Endothelial cell of umbilical vein (primary cell): ENCODE measurements around the gene OR52E1. TPM values are rescaled to one million over a fixed set of nuclear protein-coding genes. Genes with fewer than 3 reads are reported as not detected.

Source experiments
- Bru-seq: library from RNA; stranded (reverse); fragments of 400-500 nt; gene quantifications from one replicate; lab custom pipeline; 2021; lab: Mats Ljungman, UMichigan
- BruChase-seq, 2 experiments: library from RNA; stranded (reverse); fragments of 400-500 nt; gene quantifications; one replicate each; lab custom pipeline; 2021; lab: Mats Ljungman, UMichigan
- BruUV-seq: library from RNA; stranded (reverse); fragments of 400-500 nt; replicated peaks from 2 replicates; lab custom pipeline; 2021; lab: Mats Ljungman, UMichigan
- CTCF ChIA-PET: fragments of 300-600, 350-600 bp; sonication (Branson Sonifier 250); formaldehyde crosslinking; loops from one replicate; lab custom pipeline; 2021; ENCODE audit warnings: antibody characterized with exemption, inconsistent platforms; lab: Charles Lee
- POLR2A ChIA-PET: fragments of 300-600, 350-600 bp; sonication (Branson Sonifier 250); formaldehyde crosslinking; loops from one replicate; lab custom pipeline; 2021; ENCODE audit warnings: antibody characterized with exemption, inconsistent platforms; lab: Charles Lee
- DNase-seq: peaks from one replicate; pipeline ENCODE4 v3.0.0-alpha.2; 2011; ENCODE audit warnings: low read depth, low spot score
- FAIRE-seq: peaks from 2 replicates; lab custom pipeline; 2011; peaks lifted over from hg19 to GRCh38; lab: Jason Lieb, UNC
- H2AFZ ChIP-seq: 2 replicates; pipeline ENCODE4 v1.6.0; 2012; ENCODE audit warnings: low read depth, low read length, control low read depth, inconsistent platforms
- H3K27ac ChIP-seq: 2 replicates; pipeline ENCODE4 v1.5.1; 2011; ENCODE audit warnings: low read depth, mild to moderate bottlenecking, control low read depth, low read length, moderate library complexity; ENCODE audit not compliant: insufficient read depth
- H3K27me3 ChIP-seq, 2 experiments: 2 replicates each; pipeline versions ENCODE4 v1.6.0 to v1.6.1; 2011; ENCODE audit warnings: low read length in 2 of 2, mixed read lengths in 1 of 2; ENCODE audit not compliant: control insufficient read depth in 2 of 2, insufficient read depth in 2 of 2
- H3K36me3 ChIP-seq, 2 experiments: 2 replicates in 1 of 2; 3 replicates in 1 of 2; pipeline ENCODE4 v1.5.1; 2011; ENCODE audit warnings: low read length in 2 of 2, mild to moderate bottlenecking in 1 of 2, moderate library complexity in 1 of 2; ENCODE audit not compliant: control insufficient read depth in 2 of 2, insufficient read depth in 2 of 2; ENCODE audit errors: extremely low read depth in 1 of 2
- H3K4me1 ChIP-seq: 3 replicates; pipeline ENCODE4 v1.5.1; 2011; ENCODE audit warnings: mild to moderate bottlenecking, low read length; ENCODE audit not compliant: control insufficient read depth, insufficient read depth; ENCODE audit errors: extremely low read depth
- H3K4me2 ChIP-seq: 2 replicates; pipeline ENCODE4 v1.6.1; 2011; ENCODE audit warnings: low read length, control low read depth, mixed read lengths; ENCODE audit not compliant: insufficient read depth
- H3K4me3 ChIP-seq, 3 experiments: fragments of 200-600 bp in 1 of 3; sonication (generic), shearing (Covaris generic) in 1 of 3; replicated peaks in 1 of 3; 2 replicates each; pipeline ENCODE4 v1.5.1; 2011 to 2016; ENCODE audit warnings: control low read depth in 3 of 3, low read length in 3 of 3, mild to moderate bottlenecking in 2 of 3, inconsistent platforms in 1 of 3, low read depth in 1 of 3, moderate library complexity in 1 of 3; ENCODE audit not compliant: insufficient read depth in 1 of 3
- H3K79me2 ChIP-seq: 2 replicates; pipeline ENCODE4 v1.6.0; 2012; ENCODE audit warnings: low read length, inconsistent platforms; ENCODE audit not compliant: control insufficient read depth, insufficient read depth
- H3K9ac ChIP-seq: replicated peaks from 2 replicates; pipeline ENCODE3; 2011; ENCODE audit warnings: low read length, control low read depth; ENCODE audit not compliant: insufficient read depth; ENCODE audit errors: extremely low read depth
- H3K9me1 ChIP-seq: replicated peaks from 3 replicates; pipeline ENCODE4 v1.6.0; 2011; ENCODE audit warnings: mild to moderate bottlenecking, low read length; ENCODE audit not compliant: control insufficient read depth, insufficient read depth; ENCODE audit errors: extremely low read depth
- H3K9me3 ChIP-seq: replicated peaks from 2 replicates; pipeline ENCODE4 v1.5.1; 2012; ENCODE audit warnings: low read length, inconsistent platforms; ENCODE audit not compliant: control insufficient read depth, insufficient read depth
- H4K20me1 ChIP-seq: replicated peaks from 2 replicates; pipeline ENCODE3; 2011; ENCODE audit warnings: mild to moderate bottlenecking, low read length; ENCODE audit not compliant: control insufficient read depth, insufficient read depth; ENCODE audit errors: extremely low read depth
- CTCF ChIP-seq, 2 donors: IDR thresholded peaks; 1 replicate in 1 of 2; 2 replicates in 1 of 2; pipeline ENCODE4 v1.5.1; 2011; ENCODE audit warnings: low read length in 2 of 2, mild to moderate bottlenecking in 2 of 2, moderate library complexity in 2 of 2, control low read depth in 1 of 2, inconsistent platforms in 1 of 2, low read depth in 1 of 2; ENCODE audit not compliant: insufficient read depth in 1 of 2; ENCODE audit errors: extremely low read depth in 1 of 2
- EZH2 ChIP-seq: IDR thresholded peaks from 2 replicates; pipeline ENCODE4 v1.6.1; 2012; ENCODE audit warnings: borderline replicate concordance, low read depth, mild to moderate bottlenecking, moderate library complexity, low read length, inconsistent platforms; ENCODE audit not compliant: severe bottlenecking
- FOS ChIP-seq: IDR thresholded peaks from 2 replicates; pipeline ENCODE4 v1.6.1; 2011; ENCODE audit warnings: mild to moderate bottlenecking, low read length, moderate library complexity, borderline replicate concordance; ENCODE audit not compliant: insufficient read depth
- GATA2 ChIP-seq: IDR thresholded peaks from 2 replicates; pipeline ENCODE4 v1.7.0; 2011; ENCODE audit warnings: low read depth, mild to moderate bottlenecking, moderate library complexity, mixed read lengths, low read length; ENCODE audit not compliant: insufficient read length, insufficient read depth
- JUN ChIP-seq: IDR thresholded peaks from 2 replicates; pipeline ENCODE4 v1.6.1; 2011; ENCODE audit warnings: borderline replicate concordance, low read depth; ENCODE audit not compliant: insufficient read length, insufficient read depth
- POLR2A ChIP-seq: IDR thresholded peaks from 2 replicates; pipeline ENCODE4 v1.6.1; 2012; ENCODE audit warnings: low read depth, mild to moderate bottlenecking, control low read depth, low read length
- POLR2AphosphoS5 ChIP-seq: IDR thresholded peaks from 2 replicates; pipeline ENCODE4 v1.6.1; 2012; ENCODE audit warnings: low read depth, mild to moderate bottlenecking, control low read depth, low read length, moderate library complexity; ENCODE audit not compliant: insufficient read depth
- dilution Hi-C: fragments of 300-500 bp; cut with MboI; formaldehyde crosslinking; loops from one replicate; pipeline ENCODE4 v1.15.0; 2019; ENCODE audit warnings: low sequenced_read_pairs; ENCODE audit not compliant: extremely low pct_ligation_motif_present
- intact Hi-C: fragments of 100-400 bp; cut with micrococcal nuclease; formaldehyde crosslinking; loops from one replicate; pipeline ENCODE4 v1.10.0; 2022
- long read RNA-seq: library from polyadenylated mRNA; stranded (forward); transcript quantifications from one replicate; pipeline ENCODE4 v2.0.0, GENCODE V29; 2021
- polyA minus RNA-seq, 3 experiments: library from RNA; depleted of rRNA, polyadenylated mRNA; stranded (reverse); fragments of >200 nt; gene quantifications; 1 replicate in 1 of 3; 2 replicates in 2 of 3; pipeline ENCODE4 v1.2.3, GENCODE V29; 2011
- polyA plus RNA-seq, 4 experiments: library from polyadenylated mRNA; depleted of rRNA in 3 of 4; stranded (reverse) in 3 of 4; unstranded in 1 of 4; fragments of >200 nt; gene quantifications; 2 replicates each; pipeline versions ENCODE4 v1.2.1 to v1.2.3, GENCODE V29; 2011 to 2012; ENCODE audit warnings: missing spikeins in 1 of 4
- total RNA-seq: library from RNA; stranded (reverse); gene quantifications from 2 replicates; pipeline ENCODE4 v1.2.3, GENCODE V29; 2021

The OR52E1 gene
- total RNA-seq, result not detected in 2 replicates
- not detected in 2 replicates for polyA plus RNA-seq
- polyA plus RNA-seq (2011; cell fraction: cytosol; rRNA removed), result not detected in 2 replicates
- not detected in 2 replicates for polyA plus RNA-seq (2011; cell fraction: nucleus; rRNA removed)
- polyA plus RNA-seq (2012), result not detected in 2 replicates
- not detected in 2 replicates for polyA minus RNA-seq
- polyA minus RNA-seq (2011; cell fraction: cytosol; rRNA and poly(A)+ RNA removed), result not detected
- not detected in 2 replicates for polyA minus RNA-seq (2011; cell fraction: nucleus; rRNA and poly(A)+ RNA removed)
- not detected for Bru-seq, nascent RNA
- BruChase-seq, experiment 1, labeled RNA remaining after a 6-hour chase, result not detected
- not detected for BruChase-seq, experiment 2, labeled RNA remaining after a 2-hour chase
- long read RNA-seq, result 0 reads

DNA sequence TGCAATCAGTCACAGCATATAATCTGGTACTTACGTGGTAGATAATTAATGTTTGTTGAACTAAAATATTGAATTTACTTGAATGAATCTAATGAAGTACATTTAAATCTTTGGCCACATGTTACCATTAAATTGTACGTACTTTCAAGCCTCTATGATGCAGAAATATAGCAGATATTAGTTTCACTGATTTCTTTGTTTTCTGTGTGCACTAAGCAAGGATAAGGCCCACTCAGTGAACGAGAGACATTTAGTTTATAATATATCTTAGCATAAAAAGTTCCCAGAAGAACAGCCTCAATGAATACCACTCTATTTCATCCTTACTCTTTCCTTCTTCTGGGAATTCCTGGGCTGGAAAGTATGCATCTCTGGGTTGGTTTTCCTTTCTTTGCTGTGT is at the start of gene OR52E1:
OR52E1 (plus strand) TSS at position 301 of the 400 bp plus-strand sequence.
- Histone ChIP-seq H3K79me2 (no peaks in the 10 kb centered on the region), H3K9me1 (no peaks in the 10 kb centered on the region), H3K9me3 (no peaks in the 10 kb centered on the region), H3K27ac (no peak within 1 kb of the TSS), H3K9ac (no peak within 1 kb of the TSS), H3K4me3 (no peak within 1 kb of the TSS), H3K36me3 (no peaks in the 10 kb centered on the region), H3K4me2 (no peak within 1 kb of the TSS), H3K4me1 (no peaks in the 10 kb centered on the region), H3K27me3 (no peaks in the 10 kb centered on the region), H2AFZ (no peak within 1 kb of the TSS), H4K20me1 (no peaks in the 10 kb centered on the region)
- TF ChIP-seq POLR2A (no peak), CTCF (IDR thresholded peaks at IDR 0.05; ENCODE audit: extremely low read depth in 1 of 2, insufficient read depth in 1 of 2, low read depth in 1 of 2, low read length in 2 of 2) (no peak), FOS (no peak), EZH2 (no peak), POLR2AphosphoS5 (no peak), GATA2 (no peak), JUN (no peak)
- BruUV-seq, result no TSS peak
- POLR2A ChIA-PET, result no interaction called here
- intact Hi-C loops (no loop called here), dilution Hi-C loops (no loop called here)
- no peak for FAIRE-seq
- CTCF ChIA-PET, result no interaction called here
- DNase-seq, result no peak
